Stimulated activated naive CD8-positive, alpha-beta T cell treated with anti-CD3 and anti-CD28 coated beads, Interleukin-15, amount 100 ng/mL, for 72 hours (primary cell): ENCODE measurements around the gene DUSP9.
A peak's percentile ranks its signal among the peaks of the same experiment; 100 is the strongest.

Experiments
- ATAC-seq: fragments of 150-1000 bp; cut with Tn5 transposase; 2 replicates; pipeline ENCODE4 v1.10.0; 2021; ENCODE audit warnings: mild to moderate bottlenecking, moderate library complexity
- DNase-seq, 2 donors: peaks; one replicate each; pipeline ENCODE4 v3.0.0; 2021 to 2022
- H3K27ac Mint-ChIP-seq, 2 donors: one replicate each; pipeline ENCODE4 v1.8.0; 2022; ENCODE audit warnings: mild to moderate bottlenecking in 2 of 2, mixed read lengths in 2 of 2, moderate library complexity in 2 of 2
- H3K27me3 Mint-ChIP-seq: one replicate; pipeline ENCODE4 v1.8.0; 2022; ENCODE audit warnings: mixed read lengths
- H3K4me1 Mint-ChIP-seq: one replicate; pipeline ENCODE4 v1.8.0; 2022; ENCODE audit warnings: mild to moderate bottlenecking, mixed read lengths
- H3K4me3 Mint-ChIP-seq, 2 donors: one replicate each; pipeline ENCODE4 v1.8.0; 2022; ENCODE audit warnings: mild to moderate bottlenecking in 2 of 2, mixed read lengths in 2 of 2, moderate library complexity in 1 of 2
- H3K9me3 Mint-ChIP-seq, 2 donors: one replicate each; pipeline ENCODE4 v1.8.0; 2022; ENCODE audit warnings: mixed read lengths in 2 of 2

DUSP9 gene

DNA sequence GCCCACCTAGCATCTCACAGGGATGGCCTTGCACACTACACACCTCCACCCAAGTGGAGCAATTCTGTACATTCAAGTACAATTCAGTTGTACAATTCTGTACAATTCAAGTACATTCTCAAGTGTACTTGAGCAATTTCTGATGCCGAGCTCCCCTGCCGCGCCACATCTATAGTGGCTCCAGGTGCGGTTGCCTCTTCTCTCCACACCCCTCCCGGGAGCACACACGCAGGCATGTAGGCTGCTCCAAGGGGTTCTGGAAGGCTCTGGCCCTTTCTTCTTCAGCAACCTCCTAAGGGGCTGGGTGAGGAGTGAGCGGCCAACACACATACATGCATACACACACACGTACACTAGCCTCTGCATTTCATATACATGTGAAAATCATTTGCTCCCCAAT lies 18.9 kb upstream of the DUSP9 start:
- no peak for ATAC-seq
- no peaks in the 10 kb centered on the region for H3K27me3 Mint-ChIP-seq
- no peak for DNase-seq
- no peak overlapping the region for H3K4me3 Mint-ChIP-seq
- H3K27ac Mint-ChIP-seq: no peak overlapping the region
- H3K4me1 Mint-ChIP-seq: no peaks in the 10 kb centered on the region
- H3K9me3 Mint-ChIP-seq: no peaks in the 10 kb centered on the region

DNA sequence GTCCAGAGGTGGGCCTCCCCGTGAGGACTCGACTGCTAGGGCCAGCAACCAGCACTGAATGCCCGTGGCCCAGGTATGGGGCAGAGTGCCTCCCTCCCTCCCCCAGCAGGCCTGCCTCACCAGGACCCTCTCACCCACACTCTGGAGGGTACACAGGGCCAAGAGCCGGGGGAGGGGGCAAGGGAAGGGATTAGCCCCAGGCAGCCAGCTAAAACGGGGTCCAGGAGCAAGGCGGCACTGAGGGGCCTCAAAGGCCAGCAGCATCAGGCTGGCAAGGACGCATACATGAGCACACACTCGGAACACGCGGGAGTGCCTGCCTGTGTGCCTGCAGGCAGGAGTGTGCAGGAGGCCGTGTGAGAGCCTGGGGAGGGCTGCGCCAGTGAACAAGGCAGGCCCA lies 18.3 kb upstream of the DUSP9 start:
- Mint-ChIP-seq H3K27ac (no peak overlapping the region), H3K4me3 (no peak overlapping the region), H3K4me1 (no peaks in the 10 kb centered on the region), H3K9me3 (no peaks in the 10 kb centered on the region), H3K27me3 (no peaks in the 10 kb centered on the region)
- no peak for ATAC-seq
- no peak for DNase-seq

DNA sequence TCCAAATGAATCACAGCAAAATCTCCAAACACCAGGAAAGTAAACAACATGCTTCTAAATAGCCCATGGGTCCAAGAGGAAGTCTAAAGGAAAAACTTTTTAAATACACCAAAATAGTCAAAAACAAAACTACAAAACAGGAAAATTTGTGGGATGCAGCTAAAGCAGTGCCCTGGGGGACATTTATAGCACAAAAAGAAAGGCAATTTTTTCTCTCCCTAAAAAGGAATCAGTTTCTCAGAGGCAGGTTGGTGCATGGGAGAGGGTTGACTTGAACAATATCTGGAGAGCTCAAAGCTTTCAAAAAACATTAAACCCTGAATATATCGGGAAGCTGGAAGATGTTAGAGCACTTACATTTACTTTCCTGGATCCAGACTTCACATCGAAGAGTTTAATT lies 15.7 kb upstream of the DUSP9 start:
- no peak overlapping the region for H3K27ac Mint-ChIP-seq
- no peaks in the 10 kb centered on the region for H3K9me3 Mint-ChIP-seq
- ATAC-seq: no peak
- no peak for DNase-seq
- peaks cover 14% of the 10 kb centered on the region for H3K27me3 Mint-ChIP-seq
- H3K4me1 Mint-ChIP-seq: no peaks in the 10 kb centered on the region
- H3K4me3 Mint-ChIP-seq: no peak overlapping the region

DNA sequence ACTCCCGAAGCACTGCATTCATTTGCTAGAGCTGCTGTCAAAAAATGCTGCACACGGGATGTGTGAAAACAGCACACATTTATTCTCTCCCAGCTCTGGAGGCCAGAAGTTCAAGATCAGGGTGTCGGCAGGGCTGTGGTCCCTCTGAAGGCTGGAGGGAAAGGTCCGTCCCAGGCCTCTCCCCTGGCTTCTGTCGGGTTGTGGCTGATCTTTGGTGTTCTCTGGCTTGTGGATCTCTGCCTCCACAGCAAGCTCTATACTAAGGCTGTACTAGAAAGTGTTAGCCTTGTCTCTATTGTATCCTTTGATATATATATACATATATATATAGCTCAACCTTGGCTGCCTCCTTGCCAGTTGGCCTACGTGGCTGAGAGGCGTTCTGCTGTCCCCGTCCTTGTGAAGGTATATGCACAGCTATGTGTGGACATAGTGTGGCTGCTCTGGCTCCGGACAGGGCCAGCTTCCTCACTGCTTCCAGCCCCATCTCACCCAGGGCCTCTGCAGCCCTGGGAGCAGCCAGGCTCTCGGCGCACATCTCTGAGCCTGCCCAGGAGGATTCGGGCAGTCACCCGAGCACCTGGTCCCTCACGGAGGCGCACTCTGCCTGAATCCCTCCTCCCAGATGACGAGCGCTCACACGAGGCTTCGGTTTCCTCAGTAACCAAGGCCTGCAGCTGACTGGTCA lies 15.0 kb upstream of the DUSP9 start:
- Mint-ChIP-seq H3K27ac (no peak overlapping the region), H3K4me1 (no peaks in the 10 kb centered on the region), H3K27me3 (peaks cover 14% of the 10 kb centered on the region), H3K4me3 (no peak overlapping the region), H3K9me3 (no peaks in the 10 kb centered on the region)
- DNase-seq (no peak), ATAC-seq (no peak)

DNA sequence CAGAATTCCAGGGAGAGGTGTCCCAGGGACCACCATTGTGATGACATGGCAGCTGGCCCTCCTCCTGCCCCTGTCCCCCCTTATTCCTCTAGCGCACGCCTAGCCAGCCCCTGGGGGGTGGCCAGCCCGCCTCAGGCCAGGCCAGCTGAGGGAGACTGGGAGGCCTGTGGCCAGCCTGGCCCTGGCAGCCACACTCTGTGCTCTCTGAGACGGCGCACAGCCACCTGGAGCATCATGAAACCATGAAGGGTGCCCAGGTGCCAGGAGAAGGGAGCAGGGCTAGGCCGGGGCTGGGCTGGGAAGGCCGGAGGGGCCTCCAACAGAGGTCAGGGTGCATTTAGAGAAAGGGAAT lies 14.4 kb upstream of the DUSP9 start:
- DNase-seq (no peak), ATAC-seq (no peak)
- no peaks in the 10 kb centered on the region for H3K9me3 Mint-ChIP-seq
- no peak overlapping the region for H3K27ac Mint-ChIP-seq
- H3K4me3 Mint-ChIP-seq: no peak overlapping the region
- no peaks in the 10 kb centered on the region for H3K4me1 Mint-ChIP-seq
- H3K27me3 Mint-ChIP-seq: peaks cover 15% of the 10 kb centered on the region

DNA sequence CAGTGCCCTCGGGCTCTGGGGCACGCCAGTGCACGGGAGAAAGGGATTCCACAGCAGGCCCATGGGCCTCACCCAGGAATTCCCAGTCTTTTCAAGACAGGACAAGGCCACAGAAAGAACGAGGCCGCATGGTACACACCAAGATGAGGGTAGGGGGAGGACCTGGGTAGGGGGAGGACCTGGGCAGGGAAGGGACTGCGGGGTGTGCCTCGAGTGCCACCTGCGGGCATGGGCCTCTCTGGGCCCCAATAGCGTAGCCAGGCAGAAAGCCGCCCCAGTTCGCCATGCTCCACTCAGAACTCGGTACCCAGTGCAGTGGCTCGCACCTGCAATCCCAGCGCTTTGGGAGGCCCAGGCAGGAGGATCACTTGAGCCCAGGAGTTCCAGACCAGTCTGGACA lies 14.0 kb upstream of the DUSP9 start:
- Mint-ChIP-seq H3K27me3 (peaks cover 19% of the 10 kb centered on the region), H3K4me1 (no peaks in the 10 kb centered on the region), H3K27ac (no peak overlapping the region), H3K4me3 (no peak overlapping the region), H3K9me3 (no peaks in the 10 kb centered on the region)
- ATAC-seq (no peak), DNase-seq (no peak)

DNA sequence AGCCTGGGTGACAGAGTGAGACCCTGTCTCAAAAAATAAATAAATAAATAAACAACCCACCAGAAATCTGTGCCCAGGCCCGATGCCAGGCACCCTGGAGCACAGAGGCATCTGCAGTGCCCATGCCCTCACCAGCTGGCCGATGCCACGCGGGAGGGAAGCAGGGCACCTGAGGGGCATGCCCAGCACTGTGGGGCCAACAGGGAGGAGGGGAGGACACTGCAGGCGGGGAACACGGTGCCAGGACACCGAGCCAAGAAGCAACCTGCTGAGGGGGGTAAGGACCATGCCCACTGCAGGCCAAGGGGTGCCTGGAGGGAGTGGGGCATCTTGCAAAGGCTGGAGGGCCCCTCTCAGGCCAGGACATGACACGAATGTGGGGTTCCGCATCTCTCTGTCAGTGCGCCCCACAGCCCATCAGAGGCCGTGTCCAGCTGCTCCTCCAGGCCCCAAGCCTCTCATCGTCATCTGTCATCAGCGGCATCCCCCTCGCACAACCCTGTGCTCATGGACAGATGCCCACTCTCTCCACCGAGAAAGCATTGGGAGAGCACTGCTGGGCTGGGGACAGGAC lies 13.3 kb upstream of the DUSP9 start:
- Mint-ChIP-seq H3K4me3 (no peak overlapping the region), H3K27me3 (peaks cover 26% of the 10 kb centered on the region), H3K4me1 (no peaks in the 10 kb centered on the region), H3K9me3 (no peaks in the 10 kb centered on the region), H3K27ac (no peak overlapping the region)
- ATAC-seq: no peak
- no peak for DNase-seq

DNA sequence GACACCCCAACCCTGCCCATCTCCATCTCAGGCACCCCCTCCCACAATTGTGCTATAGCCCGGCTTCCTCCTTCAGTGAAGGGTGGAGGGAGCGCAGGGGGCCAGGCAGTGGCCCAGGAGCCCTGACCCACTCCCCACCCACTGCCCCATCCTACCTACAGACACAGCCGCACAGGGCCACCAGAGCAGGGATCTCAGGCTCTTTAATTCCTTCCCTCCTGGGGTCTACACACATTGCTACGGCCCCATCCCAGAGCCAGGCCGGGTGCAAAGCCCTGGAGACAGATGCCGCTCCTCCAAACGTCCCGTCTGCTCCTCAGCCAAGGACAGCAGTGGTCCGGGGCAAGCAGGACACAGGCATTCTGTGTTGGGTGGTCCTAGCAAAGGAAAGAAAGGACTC lies 12.8 kb upstream of the DUSP9 start:
- no peak overlapping the region for H3K4me3 Mint-ChIP-seq
- H3K9me3 Mint-ChIP-seq: no peaks in the 10 kb centered on the region
- peaks cover 31% of the 10 kb centered on the region for H3K27me3 Mint-ChIP-seq
- no peak overlapping the region for H3K27ac Mint-ChIP-seq
- no peaks in the 10 kb centered on the region for H3K4me1 Mint-ChIP-seq
- ATAC-seq (no peak), DNase-seq (no peak)

DNA sequence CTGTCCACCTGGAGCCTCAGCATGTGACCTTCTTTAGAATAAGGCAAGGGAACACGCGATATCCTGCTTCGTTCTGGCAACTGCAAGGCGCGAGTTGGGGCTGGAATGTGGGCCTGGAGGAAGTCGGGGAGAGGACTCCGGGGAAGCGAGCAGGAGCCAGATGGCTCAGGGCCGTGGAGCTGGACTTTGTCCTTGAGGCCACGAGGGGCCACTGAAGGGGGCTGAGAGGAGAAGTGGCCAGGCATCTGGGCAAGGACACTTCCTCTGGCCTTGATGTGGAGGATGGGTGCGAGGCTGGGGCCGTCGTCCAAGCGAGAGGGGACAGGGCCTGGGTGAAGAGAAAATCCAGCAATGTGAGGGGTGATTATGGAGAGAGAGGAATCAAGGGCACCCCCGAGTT lies 12.2 kb upstream of the DUSP9 start:
- H3K9me3 Mint-ChIP-seq: no peaks in the 10 kb centered on the region
- peaks cover 31% of the 10 kb centered on the region for H3K27me3 Mint-ChIP-seq
- no peaks in the 10 kb centered on the region for H3K4me1 Mint-ChIP-seq
- no peak for ATAC-seq
- no peak for DNase-seq
- peak overlapping the region in 1 of 2 donors; percentile 68 for H3K27ac Mint-ChIP-seq
- H3K4me3 Mint-ChIP-seq: no peak overlapping the region

DNA sequence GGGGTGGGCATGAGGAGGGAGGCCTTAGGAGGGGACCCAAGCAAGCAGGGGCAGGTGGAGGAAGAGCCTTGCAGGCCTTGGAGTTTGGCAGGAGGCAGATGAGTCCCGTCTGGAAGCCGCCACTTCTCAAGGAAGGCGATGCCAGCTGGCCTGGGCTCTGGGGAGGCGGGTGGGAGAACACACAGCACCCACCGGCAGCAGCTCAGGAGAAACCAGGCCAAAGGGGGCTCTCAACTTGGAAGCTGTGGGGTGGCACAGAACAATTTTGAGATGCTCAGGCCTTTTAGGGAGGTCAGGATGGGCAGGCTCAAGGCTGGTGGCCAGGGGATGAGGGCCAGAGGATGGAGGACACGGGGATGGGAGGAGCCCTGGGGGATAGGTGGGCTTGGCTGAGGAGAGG lies 11.6 kb upstream of the DUSP9 start:
- no peaks in the 10 kb centered on the region for H3K4me1 Mint-ChIP-seq
- DNase-seq (no peak), ATAC-seq (no peak)
- H3K27ac Mint-ChIP-seq: no peak overlapping the region
- H3K9me3 Mint-ChIP-seq: no peaks in the 10 kb centered on the region
- peaks cover 31% of the 10 kb centered on the region for H3K27me3 Mint-ChIP-seq
- H3K4me3 Mint-ChIP-seq: no peak overlapping the region

DNA sequence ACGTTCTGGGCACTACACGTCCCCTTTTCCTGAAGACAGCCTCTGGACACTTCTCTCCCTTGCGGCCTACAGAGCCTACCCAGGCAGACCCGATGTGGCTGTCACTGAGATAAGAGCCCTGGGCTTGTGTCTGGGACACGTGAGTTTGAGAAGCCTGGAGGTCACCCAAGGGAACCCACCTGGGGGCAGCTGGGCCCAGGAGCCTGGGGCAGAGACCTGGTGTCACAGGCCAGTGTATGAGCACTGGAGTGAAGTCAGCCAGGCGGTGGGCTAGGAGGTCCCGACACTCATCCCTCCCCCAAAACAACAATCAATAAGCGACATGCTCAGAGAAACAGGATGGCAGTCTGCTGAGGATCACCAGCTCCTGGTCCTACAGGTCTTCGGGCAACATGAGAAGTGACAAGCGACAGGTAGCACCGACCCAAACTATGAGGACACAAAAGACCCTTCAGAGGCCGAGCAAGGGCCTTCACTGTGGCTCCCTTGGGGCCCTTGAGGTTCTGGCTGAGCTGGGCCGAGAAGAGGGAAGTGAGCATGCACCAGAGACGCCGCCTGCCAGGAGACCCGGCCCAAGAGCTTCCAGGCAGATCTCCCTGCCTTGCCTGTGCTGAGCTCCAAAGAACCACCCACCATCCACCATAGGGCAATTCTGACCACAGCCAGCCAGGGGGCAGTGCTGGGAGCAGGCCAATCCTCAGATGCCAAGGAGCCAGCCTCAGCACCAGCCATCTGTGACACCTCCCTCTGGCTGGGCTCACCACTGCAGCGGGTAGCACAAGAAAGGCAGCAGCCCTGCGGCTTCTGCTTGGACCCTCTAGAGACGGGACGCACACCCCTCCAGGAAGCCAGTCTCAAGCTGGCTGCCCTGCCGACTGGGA lies 11.0 kb upstream of the DUSP9 start:
- ATAC-seq (peak; percentile 75), DNase-seq (no peak)
- no peak overlapping the region for H3K4me3 Mint-ChIP-seq
- no peaks in the 10 kb centered on the region for H3K9me3 Mint-ChIP-seq
- H3K27me3 Mint-ChIP-seq: peaks cover 37% of the 10 kb centered on the region
- no peak overlapping the region for H3K27ac Mint-ChIP-seq
- H3K4me1 Mint-ChIP-seq: no peaks in the 10 kb centered on the region

DNA sequence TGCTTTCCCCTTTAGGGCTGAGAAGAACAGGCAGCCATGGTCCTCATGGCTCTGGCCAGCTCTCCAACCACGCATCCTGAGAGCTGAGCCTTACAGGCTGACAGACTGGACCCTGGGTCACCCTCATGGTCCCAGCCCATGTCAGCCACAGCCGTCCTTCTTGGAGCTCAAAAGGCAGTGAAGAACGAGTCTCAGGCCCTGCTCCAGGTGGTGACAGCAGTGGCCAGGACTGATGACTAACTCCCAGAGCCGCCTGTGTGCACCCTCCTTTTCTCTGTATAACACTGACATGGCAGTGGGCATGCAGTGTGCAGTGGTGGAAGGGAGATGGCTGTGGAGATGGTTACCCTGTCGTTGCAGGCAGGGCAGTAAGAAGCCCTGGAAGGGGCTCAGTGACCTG lies 10.3 kb upstream of the DUSP9 start:
- DNase-seq (no peak), ATAC-seq (no peak)
- no peaks in the 10 kb centered on the region for H3K9me3 Mint-ChIP-seq
- H3K27me3 Mint-ChIP-seq: peaks cover 44% of the 10 kb centered on the region
- peaks cover 6% of the 10 kb centered on the region for H3K4me1 Mint-ChIP-seq
- no peak overlapping the region for H3K27ac Mint-ChIP-seq
- H3K4me3 Mint-ChIP-seq: no peak overlapping the region

DNA sequence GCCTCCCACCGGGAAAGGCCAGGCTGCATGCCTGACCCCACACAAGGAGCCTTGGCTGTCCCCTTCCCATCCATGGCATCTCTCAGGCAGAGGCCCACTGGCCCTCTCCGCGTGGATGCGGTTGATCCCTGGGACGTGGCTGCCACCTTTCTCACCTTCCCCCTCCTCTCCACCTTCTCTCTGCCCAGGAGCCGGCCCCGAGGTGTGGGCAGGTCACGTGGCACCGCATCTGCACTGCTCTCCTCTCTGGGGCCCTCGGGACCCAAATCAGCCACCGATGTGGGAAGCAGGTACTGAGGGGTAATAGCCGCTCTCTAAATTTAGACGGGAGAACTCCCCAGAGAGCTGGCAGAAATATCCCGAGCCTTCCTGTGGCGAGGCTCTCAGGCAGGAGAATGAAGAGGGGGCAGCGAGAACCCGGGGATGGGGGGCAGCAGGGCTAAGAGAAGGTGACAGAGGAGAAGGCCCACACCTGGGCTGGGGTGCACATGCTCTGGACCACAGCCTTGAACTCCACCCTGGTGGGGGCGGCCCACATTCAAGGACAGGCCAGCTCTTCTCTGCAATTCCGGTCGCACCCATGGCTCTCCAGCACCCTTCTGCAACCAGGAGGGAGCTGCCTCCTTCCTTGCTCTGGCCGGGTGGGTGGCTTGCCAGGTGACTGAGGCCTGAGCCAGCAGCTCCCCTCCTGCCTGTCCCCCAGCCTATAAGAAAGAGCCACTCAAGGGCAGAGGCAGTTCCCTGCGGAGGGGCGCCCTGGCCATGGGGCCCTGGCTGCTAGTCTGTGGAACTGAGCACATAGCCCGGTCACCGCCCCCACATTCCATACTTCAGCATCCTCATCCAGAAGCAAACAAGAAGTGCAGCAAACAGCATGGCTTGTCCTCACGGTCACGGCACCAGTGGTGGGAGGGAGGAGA lies 9.6 kb upstream of the DUSP9 start:
- Mint-ChIP-seq H3K4me3 (no peak overlapping the region), H3K27ac (no peak overlapping the region)

DNA sequence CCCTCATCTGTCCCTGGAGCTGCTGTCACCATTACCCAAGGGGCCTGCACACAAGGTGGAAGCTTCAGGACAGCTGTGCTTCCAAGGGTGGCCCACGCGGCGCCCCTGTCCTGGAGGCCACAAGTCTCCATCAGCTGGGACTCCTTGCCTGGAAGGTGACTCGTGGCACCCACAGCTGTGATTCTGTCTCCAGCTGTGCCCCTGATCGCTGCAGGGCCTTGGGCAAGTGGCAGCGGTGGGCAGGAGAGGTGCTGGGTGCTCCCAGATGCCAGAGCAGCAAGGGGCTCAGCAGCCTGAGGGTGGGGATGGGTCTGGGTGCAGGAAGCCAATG lies 9.0 kb upstream of the DUSP9 start:
- H3K4me1 Mint-ChIP-seq: peaks cover 12% of the 10 kb centered on the region
- ATAC-seq (no peak), DNase-seq (no peak)
- peaks cover 55% of the 10 kb centered on the region for H3K27me3 Mint-ChIP-seq
- H3K27ac Mint-ChIP-seq: no peak overlapping the region
- H3K4me3 Mint-ChIP-seq: no peak overlapping the region
- no peaks in the 10 kb centered on the region for H3K9me3 Mint-ChIP-seq

More for the DNA sequence above, 9.6 kb upstream of the DUSP9 start:
- ATAC-seq (no peak), DNase-seq (no peak)
- Mint-ChIP-seq H3K27me3 (peaks cover 48% of the 10 kb centered on the region), H3K9me3 (no peaks in the 10 kb centered on the region), H3K4me1 (peaks cover 6% of the 10 kb centered on the region)

DNA sequence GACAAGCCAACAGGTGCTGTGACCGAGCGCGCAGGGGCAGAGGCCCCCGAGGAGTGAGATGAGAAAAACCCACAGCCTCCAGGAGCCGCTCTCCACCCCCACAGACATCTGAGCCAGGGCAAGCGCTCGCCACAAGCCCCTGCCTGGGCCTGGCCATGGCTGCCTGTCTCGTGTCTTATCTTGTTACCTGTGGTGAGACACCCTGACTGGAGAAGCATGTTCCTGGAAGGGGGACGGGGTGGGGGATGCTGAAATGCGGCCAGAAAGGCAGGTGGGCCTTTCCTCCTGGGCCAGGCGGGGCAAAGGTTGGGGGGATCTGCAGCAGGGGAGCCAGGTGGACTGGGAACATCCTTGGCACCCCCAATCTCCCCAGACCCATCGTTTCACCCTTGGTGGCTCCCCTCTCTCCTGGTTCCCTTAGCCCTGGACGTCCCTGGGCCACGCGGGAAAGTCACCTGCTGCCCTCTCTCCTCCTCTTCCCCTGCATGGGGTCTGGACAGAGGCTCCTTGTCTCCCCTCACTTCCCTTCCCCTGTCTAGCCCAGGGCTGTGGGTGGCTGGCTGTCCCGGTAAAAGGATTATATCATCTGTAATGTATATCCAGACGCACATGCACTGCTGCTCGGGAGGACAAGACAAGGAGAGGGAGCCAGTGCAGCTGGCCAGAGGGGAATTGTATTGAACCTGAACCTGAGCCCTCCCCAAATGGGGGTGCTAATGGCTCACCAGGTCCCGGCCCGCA lies 8.4 kb upstream of the DUSP9 start:
- Mint-ChIP-seq H3K4me1 (peaks cover 18% of the 10 kb centered on the region), H3K27ac (peak overlapping the region in 1 of 2 donors; percentile 68), H3K9me3 (no peaks in the 10 kb centered on the region), H3K27me3 (peaks cover 60% of the 10 kb centered on the region), H3K4me3 (no peak overlapping the region)
- no peak for DNase-seq
- no peak for ATAC-seq
